Brain microvascular endothelial cell (primary cell): ENCODE data around the gene PCDHGA2.
A peak's percentile ranks its signal among the peaks of the same experiment; 100 is the strongest.
"Not testable (repeated sequence)": the region's sequence is repeated elsewhere in the genome, so short reads cannot be mapped to it uniquely, and the experiment has no call there.

Experiments used
- DNase-seq: peaks from one replicate; pipeline ENCODE4 v3.0.0-alpha.2; 2020
- H3K27ac ChIP-seq: fragments of 250-450 bp; sonication (Bioruptor Pico); 2 replicates; pipeline ENCODE4 v1.5.1; 2020; ENCODE audit warnings: mild to moderate bottlenecking, moderate library complexity
- H3K27me3 ChIP-seq: fragments of 250-450 bp; sonication (Bioruptor Pico); replicated peaks from 2 replicates; pipeline ENCODE4 v1.5.1; 2020; ENCODE audit warnings: mild to moderate bottlenecking
- H3K36me3 ChIP-seq: fragments of 250-450 bp; sonication (Bioruptor Pico); replicated peaks from 2 replicates; pipeline ENCODE4 v1.5.1; 2020; ENCODE audit warnings: mild to moderate bottlenecking
- H3K4me3 ChIP-seq: 2 replicates; pipeline ENCODE4 v1.5.1; 2011; ENCODE audit warnings: low read depth, mild to moderate bottlenecking, control low read depth, low read length, moderate library complexity
- in situ Hi-C: cut with HindIII; loops from 2 replicates; pipeline ENCODE4 v1.10.0; 2017; ENCODE audit warnings: low sequenced_read_pairs, low pct_ligation_motif_present
- TF ChIP-seq, protein P1 (sequence below): IDR thresholded peaks from 2 replicates; pipeline ENCODE4 v1.5.1; 2011; ENCODE audit warnings: low read depth, mild to moderate bottlenecking, moderate library complexity, low read length, control low read depth, inconsistent platforms; ENCODE audit errors: missing control alignments

Gene PCDHGA2

DNA sequence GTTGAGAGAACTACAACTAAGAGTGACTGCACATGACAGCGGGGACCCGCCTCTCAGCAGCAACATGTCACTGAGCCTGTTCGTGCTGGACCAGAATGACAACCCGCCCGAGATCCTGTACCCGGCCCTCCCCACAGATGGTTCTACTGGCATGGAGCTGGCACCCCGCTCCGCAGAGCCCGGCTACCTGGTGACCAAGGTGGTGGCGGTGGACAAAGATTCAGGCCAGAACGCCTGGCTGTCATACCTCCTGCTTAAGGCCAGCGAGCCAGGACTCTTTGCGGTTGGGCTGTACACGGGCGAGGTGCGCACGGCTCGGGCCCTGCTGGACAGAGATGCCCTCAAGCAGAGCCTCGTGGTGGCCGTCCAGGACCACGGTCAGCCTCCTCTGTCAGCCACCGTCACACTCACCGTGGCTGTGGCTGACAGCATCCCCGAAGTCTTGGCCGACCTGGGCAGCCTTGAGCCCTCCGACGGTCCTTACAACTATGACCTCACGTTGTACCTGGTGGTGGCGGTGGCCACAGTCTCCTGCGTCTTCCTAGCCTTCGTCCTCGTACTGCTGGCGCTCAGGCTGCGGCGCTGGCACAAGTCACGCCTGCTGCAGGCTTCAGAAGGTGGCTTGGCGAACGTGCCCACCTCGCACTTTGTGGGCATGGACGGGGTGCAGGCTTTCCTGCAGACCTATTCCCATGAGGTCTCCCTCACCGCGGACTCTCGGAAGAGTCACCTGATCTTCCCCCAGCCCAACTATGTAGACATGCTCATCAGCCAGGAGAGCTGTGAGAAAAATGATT is 46.1 kb downstream of the PCDHGA2 start:
- in situ Hi-C loops: no loop called here
- H3K4me3 ChIP-seq: no peak overlapping the region
- DNase-seq: no peak
- no peak overlapping the region for H3K27ac ChIP-seq
- no peaks in the 10 kb centered on the region for H3K27me3 ChIP-seq
- H3K36me3 ChIP-seq: no peaks in the 10 kb centered on the region
- TF ChIP-seq, protein P1, sequence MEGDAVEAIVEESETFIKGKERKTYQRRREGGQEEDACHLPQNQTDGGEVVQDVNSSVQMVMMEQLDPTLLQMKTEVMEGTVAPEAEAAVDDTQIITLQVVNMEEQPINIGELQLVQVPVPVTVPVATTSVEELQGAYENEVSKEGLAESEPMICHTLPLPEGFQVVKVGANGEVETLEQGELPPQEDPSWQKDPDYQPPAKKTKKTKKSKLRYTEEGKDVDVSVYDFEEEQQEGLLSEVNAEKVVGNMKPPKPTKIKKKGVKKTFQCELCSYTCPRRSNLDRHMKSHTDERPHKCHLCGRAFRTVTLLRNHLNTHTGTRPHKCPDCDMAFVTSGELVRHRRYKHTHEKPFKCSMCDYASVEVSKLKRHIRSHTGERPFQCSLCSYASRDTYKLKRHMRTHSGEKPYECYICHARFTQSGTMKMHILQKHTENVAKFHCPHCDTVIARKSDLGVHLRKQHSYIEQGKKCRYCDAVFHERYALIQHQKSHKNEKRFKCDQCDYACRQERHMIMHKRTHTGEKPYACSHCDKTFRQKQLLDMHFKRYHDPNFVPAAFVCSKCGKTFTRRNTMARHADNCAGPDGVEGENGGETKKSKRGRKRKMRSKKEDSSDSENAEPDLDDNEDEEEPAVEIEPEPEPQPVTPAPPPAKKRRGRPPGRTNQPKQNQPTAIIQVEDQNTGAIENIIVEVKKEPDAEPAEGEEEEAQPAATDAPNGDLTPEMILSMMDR: no peak

DNA sequence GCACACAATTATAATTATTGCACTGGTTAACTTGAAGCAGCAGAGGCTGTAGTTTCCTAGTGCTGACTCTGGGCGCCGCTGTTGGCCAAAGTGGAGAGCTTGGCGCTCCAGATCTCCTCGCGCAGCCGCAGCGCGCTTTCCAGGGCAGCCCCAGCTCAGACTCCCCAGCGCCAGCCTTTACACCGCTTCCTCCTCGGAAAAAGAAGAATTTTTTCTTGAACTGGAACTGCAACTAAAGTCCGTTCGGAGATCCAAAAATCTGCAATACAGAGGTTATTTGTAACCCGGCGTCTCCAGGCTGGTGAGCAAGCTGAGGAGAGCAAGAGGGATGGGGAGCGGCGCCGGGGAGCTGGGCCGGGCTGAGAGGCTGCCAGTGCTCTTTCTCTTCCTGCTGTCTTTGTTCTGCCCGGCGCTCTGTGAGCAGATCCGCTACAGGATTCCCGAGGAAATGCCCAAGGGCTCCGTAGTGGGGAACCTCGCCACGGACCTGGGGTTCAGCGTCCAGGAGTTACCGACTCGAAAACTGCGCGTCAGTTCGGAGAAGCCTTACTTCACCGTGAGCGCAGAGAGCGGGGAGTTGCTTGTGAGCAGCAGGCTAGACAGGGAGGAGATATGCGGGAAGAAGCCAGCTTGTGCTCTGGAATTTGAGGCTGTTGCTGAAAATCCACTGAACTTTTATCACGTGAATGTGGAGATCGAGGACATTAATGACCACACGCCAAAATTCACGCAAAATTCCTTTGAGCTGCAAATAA is 49.2 kb downstream of the PCDHGA2 start, which contains the start of gene PCDHGB4:
PCDHGB4 (plus strand) TSS at position 142 of the 755 bp plus-strand sequence; CDS start at position 329, 187 bp downstream.
- H3K27me3 ChIP-seq, H3K36me3 ChIP-seq, H3K27ac ChIP-seq, in situ Hi-C loops: not testable (repeated sequence)
- TF ChIP-seq, protein P1: peak; percentile 61
- DNase-seq: peak; percentile 40
- H3K4me3 ChIP-seq: peak within 1 kb of the TSS; percentile 30

DNA sequence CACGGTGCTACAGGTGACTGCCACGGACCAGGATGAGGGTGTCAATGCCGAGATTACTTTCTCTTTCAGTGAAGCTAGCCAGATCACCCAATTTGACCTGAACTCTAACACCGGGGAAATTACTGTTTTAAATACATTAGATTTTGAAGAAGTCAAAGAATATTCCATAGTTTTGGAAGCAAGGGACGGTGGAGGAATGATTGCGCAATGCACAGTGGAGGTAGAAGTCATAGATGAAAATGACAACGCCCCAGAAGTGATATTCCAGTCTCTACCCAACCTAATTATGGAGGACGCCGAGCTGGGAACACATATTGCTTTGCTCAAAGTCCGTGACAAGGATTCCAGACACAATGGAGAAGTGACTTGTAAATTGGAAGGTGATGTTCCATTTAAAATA is 50.1 kb downstream of the PCDHGA2 start:
- TF ChIP-seq, protein P1: no peak
- Histone ChIP-seq H3K27ac (no peak overlapping the region), H3K27me3 (no peaks in the 10 kb centered on the region), H3K36me3 (no peaks in the 10 kb centered on the region), H3K4me3 (no peak overlapping the region)
- no peak for DNase-seq
- in situ Hi-C loops: no loop called here

DNA sequence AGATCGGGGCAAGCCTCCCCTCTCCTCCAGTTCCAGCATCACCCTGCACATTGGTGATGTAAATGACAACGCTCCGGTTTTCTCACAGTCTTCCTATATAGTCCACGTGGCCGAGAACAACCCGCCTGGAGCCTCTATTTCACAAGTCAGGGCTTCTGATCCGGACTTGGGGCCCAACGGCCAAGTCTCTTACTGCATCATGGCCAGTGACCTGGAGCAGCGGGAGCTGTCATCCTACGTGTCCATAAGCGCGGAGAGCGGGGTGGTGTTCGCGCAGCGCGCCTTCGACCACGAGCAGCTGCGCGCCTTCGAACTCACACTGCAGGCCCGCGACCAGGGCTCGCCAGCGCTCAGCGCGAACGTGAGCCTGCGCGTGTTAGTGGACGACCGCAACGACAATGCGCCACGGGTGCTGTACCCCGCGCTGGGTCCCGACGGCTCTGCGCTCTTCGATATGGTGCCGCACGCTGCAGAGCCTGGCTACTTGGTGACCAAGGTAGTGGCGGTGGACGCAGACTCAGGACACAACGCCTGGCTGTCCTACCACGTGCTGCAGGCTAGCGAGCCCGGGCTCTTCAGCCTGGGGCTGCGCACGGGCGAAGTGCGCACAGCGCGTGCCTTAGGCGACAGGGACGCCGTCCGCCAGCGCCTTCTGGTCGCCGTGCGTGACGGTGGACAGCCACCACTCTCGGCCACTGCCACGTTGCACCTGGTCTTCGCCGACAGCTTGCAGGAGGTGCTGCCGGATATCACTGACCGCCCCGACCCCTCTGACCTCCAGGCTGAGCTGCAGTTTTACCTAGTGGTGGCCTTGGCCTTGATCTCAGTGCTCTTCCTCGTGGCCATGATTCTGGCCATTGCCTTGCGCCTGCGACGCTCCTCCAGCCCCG is 50.8 kb downstream of the PCDHGA2 start:
- in situ Hi-C loops: no loop called here
- H3K27me3 ChIP-seq: no peaks in the 10 kb centered on the region
- H3K36me3 ChIP-seq: no peaks in the 10 kb centered on the region
- TF ChIP-seq, protein P1: no peak
- no peak overlapping the region for H3K27ac ChIP-seq
- no peak overlapping the region for H3K4me3 ChIP-seq
- no peak for DNase-seq

DNA sequence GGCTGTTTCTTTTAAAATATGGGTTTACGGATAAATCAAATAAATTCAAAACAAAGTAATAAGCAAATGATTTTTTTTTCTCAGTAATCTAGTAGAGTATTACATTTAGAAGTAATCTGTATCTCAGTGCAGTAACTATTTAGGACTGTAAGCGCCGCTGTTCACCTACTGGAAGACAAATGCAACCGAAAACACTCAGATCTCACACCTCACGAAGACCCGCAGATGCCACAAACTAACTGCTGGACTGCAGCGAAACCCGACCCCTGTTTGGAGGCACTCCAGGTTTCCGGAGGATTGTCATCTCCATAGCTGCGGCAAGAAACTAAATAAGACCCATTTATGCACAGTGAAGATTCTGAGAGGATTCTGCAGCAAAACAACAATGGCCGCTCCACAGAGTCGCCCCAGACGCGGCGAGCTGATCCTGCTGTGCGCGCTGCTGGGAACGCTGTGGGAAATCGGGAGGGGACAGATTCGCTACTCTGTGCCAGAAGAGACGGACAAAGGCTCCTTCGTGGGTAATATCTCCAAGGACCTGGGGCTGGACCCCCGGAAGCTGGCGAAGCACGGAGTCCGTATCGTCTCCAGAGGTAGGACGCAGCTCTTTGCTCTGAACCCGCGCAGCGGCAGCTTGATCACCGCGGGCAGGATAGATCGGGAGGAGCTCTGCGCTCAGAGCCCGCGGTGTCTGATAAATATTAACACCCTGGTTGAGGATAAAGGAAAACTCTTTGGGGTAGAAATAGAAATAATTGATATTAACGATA is 54.1 kb downstream of the PCDHGA2 start, which contains the start of gene PCDHGA8:
PCDHGA8 (plus strand) TSS at position 205 of the 770 bp plus-strand sequence; CDS start at position 386, 181 bp downstream.
- H3K27ac ChIP-seq: no peak within 1 kb of the TSS
- in situ Hi-C loops: no loop called here
- TF ChIP-seq, protein P1: peak; percentile 21
- no peaks in the 10 kb centered on the region for H3K27me3 ChIP-seq
- no peak for DNase-seq
- no peaks in the 10 kb centered on the region for H3K36me3 ChIP-seq
- no peak within 1 kb of the TSS for H3K4me3 ChIP-seq
